Parathyroid adenoma (tissue), 2 donors: ENCODE measurements around the gene ASTN2.

Experiments used
- H2AFZ ChIP-seq: fragments of 300-600 bp; sonication (generic); one replicate; pipeline ENCODE4 v1.7.0; 2017; ENCODE audit warnings: antibody characterized with exemption, mild to moderate bottlenecking
- H3K27ac ChIP-seq: fragments of 300-600 bp; sonication (generic); one replicate; pipeline ENCODE4 v1.7.0; 2017
- H3K27me3 ChIP-seq: fragments of 300-600 bp; sonication (generic); one replicate; pipeline ENCODE4 v1.7.0; 2017; ENCODE audit warnings: low read length; ENCODE audit not compliant: control insufficient read depth, insufficient read depth
- H3K36me3 ChIP-seq: fragments of 300-600 bp; sonication (generic); one replicate; pipeline ENCODE4 v1.7.0; 2017; ENCODE audit warnings: low read length; ENCODE audit not compliant: control insufficient read depth, insufficient read depth
- H3K4me1 ChIP-seq: fragments of 300-600 bp; sonication (generic); one replicate; pipeline ENCODE4 v1.7.0; 2017; ENCODE audit warnings: control low read depth
- H3K4me2 ChIP-seq: fragments of 300-600 bp; sonication (generic); one replicate; pipeline ENCODE4 v1.7.0; 2017; ENCODE audit warnings: low read length
- H3K4me3 ChIP-seq: fragments of 300-600 bp; sonication (generic); one replicate; pipeline ENCODE4 v1.7.0; 2017; ENCODE audit warnings: low read depth, low read length
- H3K79me2 ChIP-seq: fragments of 300-600 bp; sonication (generic); one replicate; pipeline ENCODE4 v1.7.0; 2017; ENCODE audit warnings: control low read depth
- H3K9ac ChIP-seq: fragments of 300-600 bp; sonication (generic); one replicate; pipeline ENCODE4 v1.7.0; 2017; ENCODE audit warnings: mild to moderate bottlenecking
- H3K9me3 ChIP-seq: fragments of 300-600 bp; sonication (generic); one replicate; pipeline ENCODE4 v1.7.0; 2017; ENCODE audit warnings: low read length; ENCODE audit not compliant: control insufficient read depth
- CTCF ChIP-seq: fragments of 300-600 bp; sonication (generic); IDR thresholded peaks from one replicate; pipeline ENCODE4 v1.7.0; 2017; ENCODE audit warnings: antibody characterized with exemption, mild to moderate bottlenecking
- donor health status: primary hyperparathyroidism.

Gene ASTN2

GRCh38 chr9:117448066-117448465, 33.2 kb upstream of the ASTN2 start:
- Histone ChIP-seq H3K9me3 (no peaks in the 10 kb centered on the region), H3K9ac (no peak overlapping the region)

DNA sequence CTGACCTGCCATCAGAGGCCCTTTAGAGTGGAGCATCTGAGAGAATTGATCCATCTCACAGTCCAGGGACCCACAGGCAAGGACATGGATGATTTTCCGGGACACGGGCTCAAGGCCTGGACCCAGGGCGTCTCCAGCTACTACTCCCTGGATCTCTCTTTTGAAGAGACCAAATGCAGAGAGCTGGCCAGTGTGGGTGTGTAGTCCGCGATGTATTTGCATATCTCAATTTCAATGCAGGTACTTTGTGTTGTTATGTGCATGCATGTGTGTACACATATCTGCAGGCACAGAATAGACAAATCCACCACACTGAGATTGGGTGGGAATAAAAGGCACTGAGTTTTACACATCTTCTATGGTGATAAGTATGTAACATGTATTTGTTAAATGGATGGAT, 30.8 kb upstream of the ASTN2 start:
- Histone ChIP-seq H3K4me1 (no peaks in the 10 kb centered on the region), H3K4me2 (no peak overlapping the region), H3K79me2 (no peaks in the 10 kb centered on the region), H3K4me3 (no peak overlapping the region), H3K36me3 (no peaks in the 10 kb centered on the region), H3K9me3 (no peaks in the 10 kb centered on the region), H3K9ac (no peak overlapping the region), H2AFZ (no peak overlapping the region), H3K27me3 (no peaks in the 10 kb centered on the region), H3K27ac (no peak overlapping the region)
- TF ChIP-seq CTCF: no peak

More at GRCh38 chr9:117448066-117448465, 33.2 kb upstream of the ASTN2 start:
- H3K27ac ChIP-seq: no peak overlapping the region
- no peak overlapping the region for H2AFZ ChIP-seq
- no peaks in the 10 kb centered on the region for H3K27me3 ChIP-seq
- no peak for TF ChIP-seq CTCF
- H3K4me1 ChIP-seq: no peaks in the 10 kb centered on the region
- no peaks in the 10 kb centered on the region for H3K36me3 ChIP-seq
- no peak overlapping the region for H3K4me2 ChIP-seq
- no peaks in the 10 kb centered on the region for H3K79me2 ChIP-seq
- H3K4me3 ChIP-seq: no peak overlapping the region

DNA sequence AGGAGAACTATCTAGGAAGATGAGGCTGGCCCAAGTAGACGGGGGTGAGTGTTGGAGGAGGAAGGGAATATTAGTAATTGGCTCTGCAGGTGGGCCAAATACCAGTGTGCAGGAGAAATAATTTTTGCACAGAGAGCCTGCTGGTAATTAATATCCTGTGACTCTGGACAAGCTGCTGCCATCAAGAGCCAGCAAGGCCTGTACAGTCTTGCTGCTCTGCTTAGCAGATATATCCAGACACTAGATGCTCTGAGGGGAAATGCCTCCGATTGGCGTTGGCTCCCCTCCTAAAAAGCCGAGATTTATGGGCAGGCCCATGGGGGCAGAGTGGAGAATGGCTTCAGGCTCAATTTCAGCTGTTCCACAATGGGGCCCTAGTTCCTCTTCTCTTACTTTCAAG, 29.6 kb upstream of the ASTN2 start:
- no peak overlapping the region for H3K27ac ChIP-seq
- no peaks in the 10 kb centered on the region for H3K36me3 ChIP-seq
- no peak overlapping the region for H2AFZ ChIP-seq
- H3K9ac ChIP-seq: no peak overlapping the region
- no peak for TF ChIP-seq CTCF
- no peaks in the 10 kb centered on the region for H3K79me2 ChIP-seq
- no peak overlapping the region for H3K4me2 ChIP-seq
- no peaks in the 10 kb centered on the region for H3K4me1 ChIP-seq
- H3K27me3 ChIP-seq: no peaks in the 10 kb centered on the region
- no peaks in the 10 kb centered on the region for H3K9me3 ChIP-seq
- H3K4me3 ChIP-seq: no peak overlapping the region

DNA sequence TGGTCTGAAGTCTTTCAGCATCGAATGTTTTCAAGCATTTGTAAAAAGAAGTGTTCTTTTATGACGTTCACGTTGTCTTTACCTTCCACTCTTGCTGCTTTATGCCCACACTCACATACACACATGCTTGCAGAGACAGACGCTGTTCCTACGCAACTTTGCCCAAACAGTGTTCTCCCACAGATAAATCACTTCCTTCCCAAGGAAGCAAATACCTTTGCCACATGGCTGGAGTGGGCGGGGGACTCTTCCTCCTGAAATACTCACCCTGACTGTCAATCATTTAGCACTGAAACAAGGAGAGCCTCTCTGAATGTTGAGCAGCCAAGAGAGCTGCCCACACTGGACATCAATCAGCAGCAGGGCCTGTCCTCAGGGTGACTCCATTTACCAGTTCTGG, 22.4 kb upstream of the ASTN2 start:
- no peaks in the 10 kb centered on the region for H3K9me3 ChIP-seq
- no peak overlapping the region for H2AFZ ChIP-seq
- H3K27me3 ChIP-seq: no peaks in the 10 kb centered on the region
- H3K4me1 ChIP-seq: no peaks in the 10 kb centered on the region
- H3K27ac ChIP-seq: no peak overlapping the region
- H3K36me3 ChIP-seq: no peaks in the 10 kb centered on the region
- TF ChIP-seq CTCF: no peak
- no peak overlapping the region for H3K4me2 ChIP-seq
- H3K9ac ChIP-seq: no peak overlapping the region
- H3K79me2 ChIP-seq: no peaks in the 10 kb centered on the region
- no peak overlapping the region for H3K4me3 ChIP-seq

DNA sequence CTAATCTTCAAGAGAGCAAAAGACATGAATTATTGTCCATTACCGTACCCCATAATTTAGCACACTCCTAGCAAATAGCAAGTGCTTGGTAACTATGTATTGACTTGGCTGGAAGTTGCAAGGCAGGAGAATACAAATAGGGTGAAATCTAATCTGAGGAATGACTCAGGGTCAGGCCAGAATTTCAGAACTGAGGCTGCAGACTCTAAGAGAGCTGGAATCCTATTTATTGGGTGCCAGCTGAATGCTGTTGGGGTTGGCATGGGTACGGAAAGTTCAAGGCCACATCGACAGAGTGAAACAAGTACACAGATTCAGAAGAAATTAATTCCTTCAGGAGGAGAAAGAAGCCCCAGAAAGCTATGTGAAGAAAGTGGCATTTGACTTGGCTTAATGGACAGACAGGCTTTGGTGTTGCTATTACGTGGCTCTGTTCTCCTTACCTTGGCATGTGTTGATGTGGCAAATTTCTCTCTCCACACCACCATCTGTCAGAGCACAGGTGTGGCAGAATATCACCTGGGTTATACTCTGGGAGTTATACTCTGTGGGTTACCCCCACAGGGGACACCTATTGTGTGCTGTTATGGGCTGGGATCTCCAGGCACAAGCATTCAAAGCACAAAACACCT, 20.9 kb upstream of the ASTN2 start:
- Histone ChIP-seq H2AFZ (no peak overlapping the region), H3K9ac (no peak overlapping the region), H3K9me3 (no peaks in the 10 kb centered on the region), H3K4me3 (no peak overlapping the region), H3K4me2 (no peak overlapping the region), H3K27ac (no peak overlapping the region), H3K36me3 (no peaks in the 10 kb centered on the region), H3K79me2 (no peaks in the 10 kb centered on the region), H3K4me1 (no peaks in the 10 kb centered on the region), H3K27me3 (no peaks in the 10 kb centered on the region)
- no peak for TF ChIP-seq CTCF
